HG03469 (cell line): ENCODE results near the gene GABRG3.
"Not testable (repeated sequence)": the region's sequence is repeated elsewhere in the genome, so short reads cannot be mapped to it uniquely, and the experiment has no call there.

Source experiments
- ATAC-seq: cut with Tn5 transposase; IDR thresholded peaks from one replicate; pipeline ENCODE4 v1.9.1; 2021; ENCODE audit warnings: mild to moderate bottlenecking, moderate library complexity, moderate number of reproducible peaks; ENCODE audit not compliant: unreplicated experiment

The GABRG3 gene

GRCh38 chr15:27172821-27173220 is 201.8 kb downstream of the GABRG3 start:
- ATAC-seq, result no peak

GRCh38 chr15:27175472-27176153 is 204.6 kb downstream of the GABRG3 start:
- no peak for ATAC-seq

GRCh38 chr15:27176785-27177406 is 205.9 kb downstream of the GABRG3 start:
- ATAC-seq, result no peak

- no peak for ATAC-seq
Observed at GRCh38 chr15:27179789-27180188, 208.8 kb downstream of the GABRG3 start.

GRCh38 chr15:27182561-27183110 is 211.7 kb downstream of the GABRG3 start:
- ATAC-seq, result no peak

GRCh38 chr15:27183201-27183600 is 212.2 kb downstream of the GABRG3 start:
- ATAC-seq, result no peak

- not testable (repeated sequence) for ATAC-seq
Observed at GRCh38 chr15:27191515-27191914, 220.5 kb downstream of the GABRG3 start.

GRCh38 chr15:27196691-27197090 is 225.7 kb downstream of the GABRG3 start:
- no peak for ATAC-seq

- ATAC-seq, result no peak
Observed at GRCh38 chr15:27201425-27201824, 230.4 kb downstream of the GABRG3 start.

- no peak for ATAC-seq
Observed at GRCh38 chr15:27210176-27210575, 239.2 kb downstream of the GABRG3 start.

GRCh38 chr15:27214032-27214431 is 243.1 kb downstream of the GABRG3 start:
- no peak for ATAC-seq

- ATAC-seq, result no peak
Observed at GRCh38 chr15:27214961-27215360, 244.0 kb downstream of the GABRG3 start.

GRCh38 chr15:27218426-27218825 is 247.4 kb downstream of the GABRG3 start:
- no peak for ATAC-seq

GRCh38 chr15:27219636-27220035 is 248.7 kb downstream of the GABRG3 start:
- no peak for ATAC-seq

- no peak for ATAC-seq
Observed at GRCh38 chr15:27220199-27220598, 249.2 kb downstream of the GABRG3 start.

- no peak for ATAC-seq
Observed at GRCh38 chr15:27222479-27222878, 251.5 kb downstream of the GABRG3 start.

- no peak for ATAC-seq
Observed at GRCh38 chr15:27223179-27223578, 252.2 kb downstream of the GABRG3 start.

- ATAC-seq, result no peak
Observed at GRCh38 chr15:27231811-27232210, 260.8 kb downstream of the GABRG3 start.

GRCh38 chr15:27232876-27233275 is 261.9 kb downstream of the GABRG3 start:
- ATAC-seq, result no peak

- no peak for ATAC-seq
Observed at GRCh38 chr15:27234593-27234992, 263.6 kb downstream of the GABRG3 start.

GRCh38 chr15:27235161-27235560 is 264.2 kb downstream of the GABRG3 start:
- ATAC-seq, result no peak

- ATAC-seq, result no peak
Observed at GRCh38 chr15:27235681-27236080, 264.7 kb downstream of the GABRG3 start.
